Measurements from ENCODE around the gene TMEM272. TPM values are rescaled to one million over a fixed set of nuclear protein-coding genes. Genes with fewer than 3 reads are reported as not detected.
"Not testable (repeated sequence)": the region's sequence is repeated elsewhere in the genome, so short reads cannot be mapped to it uniquely, and the experiment has no call there.

Gene TMEM272
- total RNA-seq, 1 donor from 2014 or later: 0.59 TPM

DNA sequence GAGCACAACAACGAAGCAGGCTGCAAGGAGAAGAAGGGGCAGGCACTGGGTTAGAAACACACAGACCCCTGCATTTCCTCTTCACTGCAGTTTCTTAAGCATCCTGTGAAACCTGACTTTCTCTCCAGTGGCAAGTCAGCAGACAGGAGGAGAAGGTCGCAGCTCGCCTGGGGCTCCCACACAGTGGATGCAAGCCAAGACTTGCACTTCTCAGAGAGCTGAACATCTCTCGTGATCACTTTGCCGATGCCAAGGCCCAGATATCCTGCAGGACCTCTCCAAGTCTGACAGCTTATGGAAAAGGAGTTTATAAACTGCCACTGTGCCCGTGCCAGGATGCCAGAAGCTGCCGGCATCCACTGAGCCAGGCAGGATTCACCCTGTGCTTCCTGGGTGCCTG, 18.4 kb downstream of the TMEM272 start:
- Mint-ChIP-seq H3K36me3 (ENCODE audit: unreplicated experiment) (no peaks in the 10 kb centered on the region), H3K9me3 (ENCODE audit: unreplicated experiment) (peaks cover 3% of the 10 kb centered on the region), H3K4me1 (ENCODE audit: low read depth, unreplicated experiment) (peaks cover 31% of the 10 kb centered on the region), H3K4me3 (ENCODE audit: unreplicated experiment) (no peak overlapping the region), H3K27me3 (ENCODE audit: unreplicated experiment) (peaks cover 2% of the 10 kb centered on the region), H3K27ac (ENCODE audit: unreplicated experiment) (no peak overlapping the region)
- no peak for DNase-seq
- TF ChIP-seq, protein P1, sequence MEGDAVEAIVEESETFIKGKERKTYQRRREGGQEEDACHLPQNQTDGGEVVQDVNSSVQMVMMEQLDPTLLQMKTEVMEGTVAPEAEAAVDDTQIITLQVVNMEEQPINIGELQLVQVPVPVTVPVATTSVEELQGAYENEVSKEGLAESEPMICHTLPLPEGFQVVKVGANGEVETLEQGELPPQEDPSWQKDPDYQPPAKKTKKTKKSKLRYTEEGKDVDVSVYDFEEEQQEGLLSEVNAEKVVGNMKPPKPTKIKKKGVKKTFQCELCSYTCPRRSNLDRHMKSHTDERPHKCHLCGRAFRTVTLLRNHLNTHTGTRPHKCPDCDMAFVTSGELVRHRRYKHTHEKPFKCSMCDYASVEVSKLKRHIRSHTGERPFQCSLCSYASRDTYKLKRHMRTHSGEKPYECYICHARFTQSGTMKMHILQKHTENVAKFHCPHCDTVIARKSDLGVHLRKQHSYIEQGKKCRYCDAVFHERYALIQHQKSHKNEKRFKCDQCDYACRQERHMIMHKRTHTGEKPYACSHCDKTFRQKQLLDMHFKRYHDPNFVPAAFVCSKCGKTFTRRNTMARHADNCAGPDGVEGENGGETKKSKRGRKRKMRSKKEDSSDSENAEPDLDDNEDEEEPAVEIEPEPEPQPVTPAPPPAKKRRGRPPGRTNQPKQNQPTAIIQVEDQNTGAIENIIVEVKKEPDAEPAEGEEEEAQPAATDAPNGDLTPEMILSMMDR (IDR thresholded peaks at IDR 0.05; ENCODE audit: partially characterized antibody, unreplicated experiment): no peak

DNA sequence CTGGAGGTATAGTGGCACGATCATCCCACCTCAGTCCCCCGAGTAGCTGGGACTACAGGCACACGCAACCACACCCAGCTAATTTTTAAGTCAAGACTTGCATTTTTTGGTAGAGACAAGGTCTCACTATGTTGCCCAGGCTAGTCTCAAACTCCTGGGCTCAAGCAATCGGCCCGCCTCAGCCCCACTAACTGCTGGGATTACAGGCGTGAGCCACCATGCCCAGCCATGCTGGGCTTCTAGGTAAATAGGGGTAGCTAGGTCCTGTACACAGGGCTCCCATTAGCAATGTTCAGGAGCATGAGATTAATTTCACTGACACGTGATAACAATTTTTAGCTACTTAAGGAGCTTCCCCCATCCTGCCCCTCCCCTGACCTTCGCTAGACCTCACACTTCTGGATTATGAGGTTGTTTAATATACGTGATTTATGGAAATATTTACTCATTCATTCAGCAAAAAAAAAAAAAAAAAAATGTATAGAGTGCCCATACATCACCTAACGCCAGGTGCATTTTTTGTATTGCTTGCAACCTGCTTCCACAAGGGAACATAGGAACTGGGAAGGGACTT, 19.2 kb downstream of the TMEM272 start:
- no peak overlapping the region for H3K4me3 Mint-ChIP-seq (ENCODE audit: unreplicated experiment)
- no peaks in the 10 kb centered on the region for H3K36me3 Mint-ChIP-seq (ENCODE audit: unreplicated experiment)
- H3K4me1 Mint-ChIP-seq (ENCODE audit: low read depth, unreplicated experiment): peaks cover 35% of the 10 kb centered on the region
- TF ChIP-seq, protein P1 (IDR thresholded peaks at IDR 0.05; ENCODE audit: partially characterized antibody, unreplicated experiment): no peak
- H3K9me3 Mint-ChIP-seq (ENCODE audit: unreplicated experiment): peaks cover 3% of the 10 kb centered on the region
- DNase-seq: no peak
- peaks cover 5% of the 10 kb centered on the region for H3K27me3 Mint-ChIP-seq (ENCODE audit: unreplicated experiment)
- H3K27ac Mint-ChIP-seq (ENCODE audit: unreplicated experiment): no peak overlapping the region

GRCh38 chr13:51825165-51825592, 19.8 kb downstream of the TMEM272 start:
- H3K27ac Mint-ChIP-seq (ENCODE audit: unreplicated experiment): no peak overlapping the region
- TF ChIP-seq, protein P1 (IDR thresholded peaks at IDR 0.05; ENCODE audit: partially characterized antibody, unreplicated experiment): no peak
- H3K4me3 Mint-ChIP-seq (ENCODE audit: unreplicated experiment): no peak overlapping the region
- peaks cover 3% of the 10 kb centered on the region for H3K9me3 Mint-ChIP-seq (ENCODE audit: unreplicated experiment)
- H3K36me3 Mint-ChIP-seq (ENCODE audit: unreplicated experiment): no peaks in the 10 kb centered on the region
- peaks cover 5% of the 10 kb centered on the region for H3K27me3 Mint-ChIP-seq (ENCODE audit: unreplicated experiment)
- H3K4me1 Mint-ChIP-seq (ENCODE audit: low read depth, unreplicated experiment): peaks cover 32% of the 10 kb centered on the region
- DNase-seq: no peak

GRCh38 chr13:51824712-51825111, 20.3 kb downstream of the TMEM272 start:
- not testable (repeated sequence) for H3K27ac Mint-ChIP-seq (ENCODE audit: unreplicated experiment); H3K36me3 Mint-ChIP-seq (ENCODE audit: unreplicated experiment); H3K27me3 Mint-ChIP-seq (ENCODE audit: unreplicated experiment); DNase-seq; H3K4me3 Mint-ChIP-seq (ENCODE audit: unreplicated experiment); H3K9me3 Mint-ChIP-seq (ENCODE audit: unreplicated experiment)
- H3K4me1 Mint-ChIP-seq (ENCODE audit: low read depth, unreplicated experiment): peaks cover 28% of the 10 kb centered on the region

- peaks cover 3% of the 10 kb centered on the region for H3K27me3 Mint-ChIP-seq (ENCODE audit: unreplicated experiment)
- TF ChIP-seq, protein P1 (IDR thresholded peaks at IDR 0.05; ENCODE audit: partially characterized antibody, unreplicated experiment): no peak
- no peak overlapping the region for H3K27ac Mint-ChIP-seq (ENCODE audit: unreplicated experiment)
- H3K4me1 Mint-ChIP-seq (ENCODE audit: low read depth, unreplicated experiment): peaks cover 21% of the 10 kb centered on the region
- no peak overlapping the region for H3K4me3 Mint-ChIP-seq (ENCODE audit: unreplicated experiment)
- H3K36me3 Mint-ChIP-seq (ENCODE audit: unreplicated experiment): no peaks in the 10 kb centered on the region
- no peaks in the 10 kb centered on the region for H3K9me3 Mint-ChIP-seq (ENCODE audit: unreplicated experiment)
- DNase-seq: no peak
These were observed 21.1 kb downstream of the TMEM272 start for GRCh38 chr13:51823863-51824262.

All from glutamatergic neuron (in vitro differentiated cells).